Activated T-cell treated with anti-CD3 and anti-CD28 coated beads for 24 hours (primary cell): ENCODE results near the gene RAPGEF6.
"Not testable (repeated sequence)": the region's sequence is repeated elsewhere in the genome, so short reads cannot be mapped to it uniquely, and the experiment has no call there.

Experiments
- DNase-seq: peaks from one replicate; pipeline ENCODE4 v3.0.0-alpha.2; 2020; ENCODE audit warnings: low read depth

The RAPGEF6 gene

GRCh38 chr5:131608597-131608996 is 26.4 kb downstream of the RAPGEF6 start:
- no peak for DNase-seq

GRCh38 chr5:131607903-131608540 is 27.0 kb downstream of the RAPGEF6 start:
- DNase-seq = no peak

- no peak for DNase-seq
Measured at GRCh38 chr5:131607418-131607817, 27.6 kb downstream of the RAPGEF6 start.

GRCh38 chr5:131605086-131605485 is 29.9 kb downstream of the RAPGEF6 start:
- DNase-seq = no peak

- peak; percentile 4 for DNase-seq
Measured at GRCh38 chr5:131595088-131596033, 39.7 kb downstream of the RAPGEF6 start.

GRCh38 chr5:131593921-131594320 is 41.1 kb downstream of the RAPGEF6 start:
- no peak for DNase-seq

- not testable (repeated sequence) for DNase-seq
Measured at GRCh38 chr5:131593436-131593835, 41.6 kb downstream of the RAPGEF6 start.

- DNase-seq = no peak
Measured at GRCh38 chr5:131589510-131590348, 45.3 kb downstream of the RAPGEF6 start.

- no peak for DNase-seq
Measured at GRCh38 chr5:131587541-131587940, 47.5 kb downstream of the RAPGEF6 start.

- no peak for DNase-seq
Measured at GRCh38 chr5:131581702-131582101, 53.3 kb downstream of the RAPGEF6 start.

GRCh38 chr5:131579917-131580671 is 54.9 kb downstream of the RAPGEF6 start:
- no peak for DNase-seq

GRCh38 chr5:131575660-131576227 is 59.3 kb downstream of the RAPGEF6 start:
- no peak for DNase-seq

GRCh38 chr5:131571669-131572168 is 63.3 kb downstream of the RAPGEF6 start:
- DNase-seq = no peak

GRCh38 chr5:131570757-131571156 is 64.3 kb downstream of the RAPGEF6 start:
- DNase-seq = no peak

- DNase-seq = no peak
Measured at GRCh38 chr5:131564229-131564652, 70.8 kb downstream of the RAPGEF6 start.

GRCh38 chr5:131563434-131564228 is 71.4 kb downstream of the RAPGEF6 start:
- DNase-seq = no peak

GRCh38 chr5:131550606-131551005 is 84.4 kb downstream of the RAPGEF6 start:
- no peak for DNase-seq

- DNase-seq = no peak
Measured at GRCh38 chr5:131548176-131548575, 86.9 kb downstream of the RAPGEF6 start.

- DNase-seq = no peak
Measured at GRCh38 chr5:131545845-131546244, 89.2 kb downstream of the RAPGEF6 start.

GRCh38 chr5:131542723-131543122 is 92.3 kb downstream of the RAPGEF6 start:
- DNase-seq = no peak
